ENCODE measurements around the gene VAV1. TPM values are rescaled to one million over a fixed set of nuclear protein-coding genes. Genes with fewer than 3 reads are reported as not detected.

The VAV1 gene
- total and polyA plus RNA-seq, 9 donors = 1.6 to 3.7 (median 2.3) TPM

GRCh38 chr19:6813659-6814058, 41.2 kb downstream of the VAV1 start:
- Histone ChIP-seq H3K36me3 (ENCODE audit: control insufficient read depth, insufficient read depth, low read length) (no peaks in the 10 kb centered on the region), H3K9me3 (replicated peaks; ENCODE audit: control insufficient read depth, low read depth, low read length) (peaks cover 2% of the 10 kb centered on the region), H3K27me3 (ENCODE audit: control insufficient read depth, insufficient read depth, low read length) (no peaks in the 10 kb centered on the region), H3K27ac (ENCODE audit: low read length) (no peak overlapping the region), H3K4me3 (ENCODE audit: low read length) (no peak overlapping the region), H3K4me1 (ENCODE audit: control insufficient read depth, insufficient read depth, low read length) (no peaks in the 10 kb centered on the region)
- 67% methylated on average over 1 of the region's 4 CpGs for WGBS (ENCODE audit: insufficient coverage)
- no peak for DNase-seq

GRCh38 chr19:6817179-6817578, 44.7 kb downstream of the VAV1 start:
- no peaks in the 10 kb centered on the region for H3K4me1 ChIP-seq (ENCODE audit: control insufficient read depth, insufficient read depth, low read length)
- no peaks in the 10 kb centered on the region for H3K36me3 ChIP-seq (ENCODE audit: control insufficient read depth, insufficient read depth, low read length)
- no peaks in the 10 kb centered on the region for H3K27me3 ChIP-seq (ENCODE audit: control insufficient read depth, insufficient read depth, low read length)
- peaks cover 17% of the 10 kb centered on the region for H3K9me3 ChIP-seq (replicated peaks; ENCODE audit: control insufficient read depth, low read depth, low read length)
- H3K27ac ChIP-seq (ENCODE audit: low read length) = no peak overlapping the region
- WGBS (ENCODE audit: insufficient coverage) = no CpG with 5 or more reads among the region's 3 CpGs
- DNase-seq = no peak
- H3K4me3 ChIP-seq (ENCODE audit: low read length) = no peak overlapping the region

- no peaks in the 10 kb centered on the region for H3K4me1 ChIP-seq (ENCODE audit: control insufficient read depth, insufficient read depth, low read length)
- H3K36me3 ChIP-seq (ENCODE audit: control insufficient read depth, insufficient read depth, low read length) = no peaks in the 10 kb centered on the region
- no peak overlapping the region for H3K4me3 ChIP-seq (ENCODE audit: low read length)
- no peaks in the 10 kb centered on the region for H3K27me3 ChIP-seq (ENCODE audit: control insufficient read depth, insufficient read depth, low read length)
- peaks cover 17% of the 10 kb centered on the region for H3K9me3 ChIP-seq (replicated peaks; ENCODE audit: control insufficient read depth, low read depth, low read length)
- 67% methylated on average over 2 of the region's 4 CpGs for WGBS (ENCODE audit: insufficient coverage)
- DNase-seq = no peak
- H3K27ac ChIP-seq (ENCODE audit: low read length) = no peak overlapping the region
These were observed 45.7 kb downstream of the VAV1 start for GRCh38 chr19:6818246-6818645.

DNA sequence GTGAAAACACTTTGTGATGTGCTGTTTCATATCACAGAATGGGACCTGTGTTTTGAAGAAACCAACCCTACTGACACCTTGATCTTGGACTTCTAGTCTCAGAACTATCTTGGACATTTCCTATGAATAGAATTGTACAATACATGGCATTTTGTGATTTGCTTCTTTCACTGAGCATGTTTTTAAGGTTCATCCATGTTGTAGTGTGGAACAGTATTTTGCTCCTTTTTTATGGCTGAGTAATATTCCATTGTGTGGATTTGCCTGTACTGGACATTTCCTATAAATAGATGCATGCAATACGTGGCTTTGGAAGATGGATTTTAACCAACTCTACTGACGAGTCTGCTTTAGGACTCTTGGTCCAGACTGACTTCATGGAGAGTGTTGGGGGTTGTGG, 46.8 kb downstream of the VAV1 start:
- no peaks in the 10 kb centered on the region for H3K36me3 ChIP-seq (ENCODE audit: control insufficient read depth, insufficient read depth, low read length)
- H3K4me1 ChIP-seq (ENCODE audit: control insufficient read depth, insufficient read depth, low read length) = no peaks in the 10 kb centered on the region
- H3K9me3 ChIP-seq (replicated peaks; ENCODE audit: control insufficient read depth, low read depth, low read length) = peaks cover 17% of the 10 kb centered on the region
- H3K27me3 ChIP-seq (ENCODE audit: control insufficient read depth, insufficient read depth, low read length) = no peaks in the 10 kb centered on the region
- no peak overlapping the region for H3K27ac ChIP-seq (ENCODE audit: low read length)
- WGBS (ENCODE audit: insufficient coverage) = 100% methylated on average over 1 of the region's 2 CpGs
- H3K4me3 ChIP-seq (ENCODE audit: low read length) = no peak overlapping the region
- no peak for DNase-seq

GRCh38 chr19:6820237-6820636, 47.7 kb downstream of the VAV1 start:
- no peak for DNase-seq
- WGBS (ENCODE audit: insufficient coverage) = no CpG with 5 or more reads among the region's 4 CpGs
- H3K4me3 ChIP-seq (ENCODE audit: low read length) = no peak overlapping the region
- no peaks in the 10 kb centered on the region for H3K36me3 ChIP-seq (ENCODE audit: control insufficient read depth, insufficient read depth, low read length)
- no peak overlapping the region for H3K27ac ChIP-seq (ENCODE audit: low read length)
- no peaks in the 10 kb centered on the region for H3K4me1 ChIP-seq (ENCODE audit: control insufficient read depth, insufficient read depth, low read length)
- H3K9me3 ChIP-seq (replicated peaks; ENCODE audit: control insufficient read depth, low read depth, low read length) = peaks cover 17% of the 10 kb centered on the region
- H3K27me3 ChIP-seq (ENCODE audit: control insufficient read depth, insufficient read depth, low read length) = no peaks in the 10 kb centered on the region

GRCh38 chr19:6821639-6822310, 49.3 kb downstream of the VAV1 start:
- Histone ChIP-seq H3K9me3 (replicated peaks; ENCODE audit: control insufficient read depth, low read depth, low read length) (peaks cover 17% of the 10 kb centered on the region), H3K27me3 (ENCODE audit: control insufficient read depth, insufficient read depth, low read length) (no peaks in the 10 kb centered on the region), H3K36me3 (ENCODE audit: control insufficient read depth, insufficient read depth, low read length) (no peaks in the 10 kb centered on the region), H3K4me3 (ENCODE audit: low read length) (no peak overlapping the region), H3K4me1 (ENCODE audit: control insufficient read depth, insufficient read depth, low read length) (no peaks in the 10 kb centered on the region), H3K27ac (ENCODE audit: low read length) (no peak overlapping the region)
- no peak for DNase-seq
- 87% methylated on average over 11 of the region's 17 CpGs for WGBS (ENCODE audit: insufficient coverage)

DNA sequence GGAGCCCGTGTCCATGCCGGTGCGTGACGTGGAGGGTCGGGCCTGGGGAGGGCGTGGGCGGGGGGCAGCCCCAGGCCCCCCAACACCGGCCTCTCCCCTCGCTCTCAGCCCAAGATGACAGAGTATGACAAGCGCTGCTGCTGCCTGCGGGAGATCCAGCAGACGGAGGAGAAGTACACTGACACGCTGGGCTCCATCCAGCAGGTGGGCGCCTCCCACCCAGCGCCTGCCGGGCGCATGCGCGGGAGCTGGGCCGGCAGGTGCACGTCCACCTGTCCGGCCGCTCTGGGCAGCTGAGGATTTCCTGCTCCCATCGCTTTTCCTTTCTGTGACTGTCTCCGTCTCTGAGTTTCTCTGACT, 49.8 kb downstream of the VAV1 start:
- H3K36me3 ChIP-seq (ENCODE audit: control insufficient read depth, insufficient read depth, low read length) = no peaks in the 10 kb centered on the region
- WGBS (ENCODE audit: insufficient coverage) = 60% methylated on average over 18 of the region's 25 CpGs
- H3K27me3 ChIP-seq (ENCODE audit: control insufficient read depth, insufficient read depth, low read length) = no peaks in the 10 kb centered on the region

GRCh38 chr19:6825076-6825774, 52.7 kb downstream of the VAV1 start:
- H3K4me1 ChIP-seq (ENCODE audit: control insufficient read depth, insufficient read depth, low read length) = no peaks in the 10 kb centered on the region
- WGBS (ENCODE audit: insufficient coverage) = 92% methylated on average over 8 of the region's 12 CpGs
- no peaks in the 10 kb centered on the region for H3K27me3 ChIP-seq (ENCODE audit: control insufficient read depth, insufficient read depth, low read length)
- no peaks in the 10 kb centered on the region for H3K36me3 ChIP-seq (ENCODE audit: control insufficient read depth, insufficient read depth, low read length)
- H3K9me3 ChIP-seq (replicated peaks; ENCODE audit: control insufficient read depth, low read depth, low read length) = peaks cover 5% of the 10 kb centered on the region
- H3K27ac ChIP-seq (ENCODE audit: low read length) = no peak overlapping the region
- H3K4me3 ChIP-seq (ENCODE audit: low read length) = no peak overlapping the region
- no peak for DNase-seq

More for the DNA sequence above, 49.8 kb downstream of the VAV1 start:
- Histone ChIP-seq H3K4me1 (ENCODE audit: control insufficient read depth, insufficient read depth, low read length) (no peaks in the 10 kb centered on the region), H3K9me3 (replicated peaks; ENCODE audit: control insufficient read depth, low read depth, low read length) (peaks cover 17% of the 10 kb centered on the region), H3K4me3 (ENCODE audit: low read length) (no peak overlapping the region), H3K27ac (ENCODE audit: low read length) (no peak overlapping the region)
- no peak for DNase-seq

DNA sequence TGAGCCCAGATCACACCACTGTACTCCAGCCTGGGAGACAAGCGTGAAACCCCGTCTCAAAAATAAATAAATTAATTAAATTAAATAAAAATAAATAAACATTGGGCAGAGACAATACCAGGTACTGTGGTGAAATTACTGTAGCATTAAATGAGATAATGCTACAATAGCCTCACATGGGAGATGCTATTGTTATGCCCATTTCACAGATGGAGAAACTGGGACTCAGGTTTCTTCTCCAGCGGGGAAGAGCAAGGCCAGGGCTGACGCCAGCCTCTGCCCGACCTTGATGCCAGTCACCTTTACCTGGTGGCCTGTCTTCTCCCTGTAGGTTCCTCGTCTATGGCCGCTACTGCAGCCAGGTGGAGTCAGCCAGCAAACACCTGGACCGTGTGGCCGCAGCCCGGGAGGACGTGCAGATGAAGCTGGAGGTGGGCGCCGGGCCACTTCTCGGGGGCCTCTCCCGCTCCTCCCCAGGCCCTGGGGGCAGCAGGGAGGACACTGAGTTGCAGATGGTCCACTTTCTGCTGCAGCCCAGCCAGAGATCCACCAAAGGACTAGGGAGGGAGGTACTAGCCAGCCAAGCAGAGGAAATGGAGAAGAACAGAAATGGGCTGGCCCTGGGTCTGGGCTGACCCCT, 53.9 kb downstream of the VAV1 start:
- H3K36me3 ChIP-seq (ENCODE audit: control insufficient read depth, insufficient read depth, low read length) = no peaks in the 10 kb centered on the region
- H3K4me3 ChIP-seq (ENCODE audit: low read length) = no peak overlapping the region
- H3K27me3 ChIP-seq (ENCODE audit: control insufficient read depth, insufficient read depth, low read length) = no peaks in the 10 kb centered on the region
- no peaks in the 10 kb centered on the region for H3K4me1 ChIP-seq (ENCODE audit: control insufficient read depth, insufficient read depth, low read length)
- DNase-seq = no peak
- H3K27ac ChIP-seq (ENCODE audit: low read length) = no peak overlapping the region
- H3K9me3 ChIP-seq (replicated peaks; ENCODE audit: control insufficient read depth, low read depth, low read length) = no peaks in the 10 kb centered on the region
- 77% methylated on average over 12 of the region's 15 CpGs for whole genome bisulfite sequencing (ENCODE audit: insufficient coverage)

DNA sequence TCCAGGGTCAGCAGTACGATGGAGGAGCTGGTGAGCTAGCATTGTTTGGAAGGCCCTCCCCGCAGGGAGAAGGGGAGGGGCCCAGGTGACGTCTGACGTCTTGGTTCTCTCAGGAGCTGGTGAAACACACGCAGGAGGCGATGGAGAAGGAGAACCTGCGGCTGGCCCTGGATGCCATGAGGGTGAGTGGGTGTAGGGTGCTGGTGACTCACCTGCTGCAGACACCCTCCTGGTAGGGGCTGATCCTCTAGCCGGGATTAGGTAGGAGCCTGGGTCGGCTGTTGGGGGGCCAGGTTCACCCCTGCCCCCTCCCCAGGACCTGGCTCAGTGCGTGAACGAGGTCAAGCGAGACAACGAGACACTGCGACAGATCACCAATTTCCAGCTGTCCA, 55.8 kb downstream of the VAV1 start:
- Histone ChIP-seq H3K9me3 (replicated peaks; ENCODE audit: control insufficient read depth, low read depth, low read length) (no peaks in the 10 kb centered on the region), H3K4me1 (ENCODE audit: control insufficient read depth, insufficient read depth, low read length) (no peaks in the 10 kb centered on the region), H3K4me3 (ENCODE audit: low read length) (no peak overlapping the region), H3K36me3 (ENCODE audit: control insufficient read depth, insufficient read depth, low read length) (no peaks in the 10 kb centered on the region), H3K27me3 (ENCODE audit: control insufficient read depth, insufficient read depth, low read length) (no peaks in the 10 kb centered on the region), H3K27ac (ENCODE audit: low read length) (no peak overlapping the region)
- 44% methylated on average over 9 of the region's 14 CpGs for WGBS (ENCODE audit: insufficient coverage)
- DNase-seq = no peak
